Measurements from ENCODE around the gene ATP6V1B1. TPM values are rescaled to one million over a fixed set of nuclear protein-coding genes. Genes with fewer than 3 reads are reported as not detected.

ATP6V1B1 gene
- total and polyA plus RNA-seq, 2 of the 4 experiments (the other 2 are of a cell fraction) = 1.3 TPM; not detected in 1

GRCh38 chr2:70941701-70942100 lies 6.0 kb downstream of the ATP6V1B1 start:
- TF ChIP-seq RAD21 (IDR thresholded peaks at IDR 0.05; ENCODE audit: low read length) = no peak
- no peak for TF ChIP-seq MAZ (IDR thresholded peaks at IDR 0.05; ENCODE audit: borderline replicate concordance, low read depth, low read length)
- no peak for TF ChIP-seq CHD1 (IDR thresholded peaks at IDR 0.05; ENCODE audit: low read depth, low read length)
- no peak for TF ChIP-seq MAFK (IDR thresholded peaks at IDR 0.05; ENCODE audit: low read depth, low read length)
- TF ChIP-seq FOS (IDR thresholded peaks at IDR 0.05; ENCODE audit: low read depth, low read length) = no peak
- no peak for TF ChIP-seq USF2 (IDR thresholded peaks at IDR 0.05; ENCODE audit: low read depth, low read length)
- TF ChIP-seq MXI1 (IDR thresholded peaks at IDR 0.05; ENCODE audit: borderline replicate concordance, low read depth, low read length) = no peak
- no peak for TF ChIP-seq RFX5 (IDR thresholded peaks at IDR 0.05; ENCODE audit: low read depth, low read length)
- TF ChIP-seq POLR2A (IDR thresholded peaks at IDR 0.05; ENCODE audit: low read depth, low read length) = no peak
- TF ChIP-seq RCOR1 (IDR thresholded peaks at IDR 0.05; ENCODE audit: insufficient replicate concordance, low read length) = no peak
- TF ChIP-seq SMC3 (IDR thresholded peaks at IDR 0.05; ENCODE audit: low read depth, low read length) = no peak
- in situ Hi-C loops (cut with MboI; ENCODE audit: low sequenced_read_pairs) = no loop called here
- Histone ChIP-seq H2AFZ (replicated peaks; ENCODE audit: low read length, poor library complexity) (no peak overlapping the region), H4K91ac (ENCODE audit: insufficient read depth, low read depth, low read length) (no peak overlapping the region), H3K9me3 (ENCODE audit: control insufficient read depth, insufficient read depth, low read length) (no peaks in the 10 kb centered on the region), H2AK9ac (replicated peaks; ENCODE audit: low read depth, low read length, poor library complexity) (no peak overlapping the region), H3K4ac (ENCODE audit: low read depth, low read length) (no peak overlapping the region), H3K36me3 (ENCODE audit: control insufficient read depth, insufficient read depth, low read length) (no peaks in the 10 kb centered on the region), H3K4me3 (ENCODE audit: insufficient read depth, low read depth, low read length) (no peak overlapping the region), H3K27me3 (ENCODE audit: control insufficient read depth, insufficient read depth, low read length) (no peaks in the 10 kb centered on the region; the same call in 1 of the 2 replicates), H3K9ac (ENCODE audit: low read depth, low read length) (no peak overlapping the region), H2BK15ac (ENCODE audit: low read depth, low read length) (no peak overlapping the region), H3K79me1 (ENCODE audit: low read depth in 1 of 2, low read length in 2 of 2) (no peaks in the 10 kb centered on the region), H2BK20ac (ENCODE audit: low read depth, low read length) (no peak overlapping the region), H4K8ac (ENCODE audit: low read depth in 2 of 2, low read length in 2 of 2) (no peak overlapping the region), H3K9me1 (ENCODE audit: insufficient read depth, low read length) (peaks cover 2% of the 10 kb centered on the region; the same call in 1 of the 2 replicates), H2AK5ac (ENCODE audit: low read depth, low read length) (no peak overlapping the region), H4K5ac (ENCODE audit: low read depth, low read length) (no peak overlapping the region), H3K18ac (ENCODE audit: low read depth, low read length) (no peak overlapping the region), H3K27ac (ENCODE audit: insufficient read depth, low read length) (no peak overlapping the region), H3K4me1 (ENCODE audit: control insufficient read depth, insufficient read depth, low read length) (peaks cover 2% of the 10 kb centered on the region; the same call in 1 of the 2 replicates), H2BK120ac (ENCODE audit: low read depth, low read length) (no peak overlapping the region), H4K20me1 (ENCODE audit: insufficient read depth, low read length) (no peaks in the 10 kb centered on the region; the same call in 1 of the 2 replicates), H3K14ac (replicated peaks; ENCODE audit: low read depth, low read length) (no peak overlapping the region), H3K23ac (ENCODE audit: low read depth, low read length) (no peak overlapping the region), H2BK5ac (ENCODE audit: low read depth, low read length, poor library complexity, severe bottlenecking) (no peak overlapping the region), H3K56ac (ENCODE audit: extremely low read depth, insufficient read depth, low read length) (no peak overlapping the region), H3K4me2 (ENCODE audit: low read depth, low read length) (no peak overlapping the region)
- ChIA-PET POLR2A (ENCODE audit: unreplicated experiment) (no interaction called here), CTCF (no interaction called here)
- no peak for ATAC-seq (ENCODE audit: low read depth)
- WGBS, 2 experiments (ENCODE audit: extremely low coverage in 2 of 2, insufficient read length in 1 of 2) = 71% methylated on average over 2 of the region's 5 CpGs; no CpG with 5 or more reads in 1 of the 2 experiments
- dilution Hi-C loops (cut with HindIII; ENCODE audit: low sequenced_read_pairs, unreplicated experiment) = no loop called here
- BruUV-seq (replicated peaks) = no TSS peak
- no peak for DNase-seq
- intact Hi-C loops (cut with micrococcal nuclease) = no loop called here

Data from IMR-90 (cell line).